ENCODE results near the gene TOM1L2. TPM values are rescaled to one million over a fixed set of nuclear protein-coding genes. Genes with fewer than 3 reads are reported as not detected.
A peak's percentile ranks its signal among the peaks of the same experiment; 100 is the strongest.
"Not testable (repeated sequence)": the region's sequence is repeated elsewhere in the genome, so short reads cannot be mapped to it uniquely, and the experiment has no call there.

TOM1L2 gene
- total RNA-seq, 4 donors from 2014 or later = 15.6 to 85.9 (median 34.9) TPM

DNA sequence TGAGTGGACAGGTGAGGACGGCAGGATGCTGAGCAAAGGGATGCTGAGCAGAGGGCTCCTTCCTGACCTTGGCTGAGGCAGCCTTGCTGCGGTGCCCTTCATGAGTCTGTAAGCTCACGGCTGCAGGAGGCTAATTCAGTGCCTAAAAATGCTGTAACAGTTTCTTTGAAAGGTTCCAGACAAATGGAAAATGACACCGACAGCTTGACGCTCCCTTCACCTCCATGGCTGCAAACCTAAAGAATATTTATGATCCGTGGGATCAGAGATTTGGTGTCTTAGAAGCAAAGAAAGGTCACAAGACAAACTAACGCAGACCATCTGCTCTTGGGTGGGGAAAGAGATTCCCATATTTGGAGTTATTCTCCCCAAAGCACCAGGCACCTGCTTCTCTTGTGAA is 28.0 kb downstream of the TOM1L2 start:
- no peak for TF ChIP-seq POLR2A (IDR thresholded peaks at IDR 0.05)
- TF ChIP-seq, protein P1, sequence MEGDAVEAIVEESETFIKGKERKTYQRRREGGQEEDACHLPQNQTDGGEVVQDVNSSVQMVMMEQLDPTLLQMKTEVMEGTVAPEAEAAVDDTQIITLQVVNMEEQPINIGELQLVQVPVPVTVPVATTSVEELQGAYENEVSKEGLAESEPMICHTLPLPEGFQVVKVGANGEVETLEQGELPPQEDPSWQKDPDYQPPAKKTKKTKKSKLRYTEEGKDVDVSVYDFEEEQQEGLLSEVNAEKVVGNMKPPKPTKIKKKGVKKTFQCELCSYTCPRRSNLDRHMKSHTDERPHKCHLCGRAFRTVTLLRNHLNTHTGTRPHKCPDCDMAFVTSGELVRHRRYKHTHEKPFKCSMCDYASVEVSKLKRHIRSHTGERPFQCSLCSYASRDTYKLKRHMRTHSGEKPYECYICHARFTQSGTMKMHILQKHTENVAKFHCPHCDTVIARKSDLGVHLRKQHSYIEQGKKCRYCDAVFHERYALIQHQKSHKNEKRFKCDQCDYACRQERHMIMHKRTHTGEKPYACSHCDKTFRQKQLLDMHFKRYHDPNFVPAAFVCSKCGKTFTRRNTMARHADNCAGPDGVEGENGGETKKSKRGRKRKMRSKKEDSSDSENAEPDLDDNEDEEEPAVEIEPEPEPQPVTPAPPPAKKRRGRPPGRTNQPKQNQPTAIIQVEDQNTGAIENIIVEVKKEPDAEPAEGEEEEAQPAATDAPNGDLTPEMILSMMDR (IDR thresholded peaks at IDR 0.05) = no peak
- Histone ChIP-seq H3K4me1 (peaks cover 6 to 9% of the 10 kb centered on the region in 2 donors), H3K27me3 (no peaks in the 10 kb centered on the region), H3K27ac (peak overlapping the region; percentile 51), H3K36me3 (no peaks in the 10 kb centered on the region), H3K9me3 (no peaks in the 10 kb centered on the region), H3K4me3 (no peak overlapping the region)
- no peak for DNase-seq
- intact Hi-C loops (cut with DNase I; ENCODE audit: low total_unique reads) = no loop called here

DNA sequence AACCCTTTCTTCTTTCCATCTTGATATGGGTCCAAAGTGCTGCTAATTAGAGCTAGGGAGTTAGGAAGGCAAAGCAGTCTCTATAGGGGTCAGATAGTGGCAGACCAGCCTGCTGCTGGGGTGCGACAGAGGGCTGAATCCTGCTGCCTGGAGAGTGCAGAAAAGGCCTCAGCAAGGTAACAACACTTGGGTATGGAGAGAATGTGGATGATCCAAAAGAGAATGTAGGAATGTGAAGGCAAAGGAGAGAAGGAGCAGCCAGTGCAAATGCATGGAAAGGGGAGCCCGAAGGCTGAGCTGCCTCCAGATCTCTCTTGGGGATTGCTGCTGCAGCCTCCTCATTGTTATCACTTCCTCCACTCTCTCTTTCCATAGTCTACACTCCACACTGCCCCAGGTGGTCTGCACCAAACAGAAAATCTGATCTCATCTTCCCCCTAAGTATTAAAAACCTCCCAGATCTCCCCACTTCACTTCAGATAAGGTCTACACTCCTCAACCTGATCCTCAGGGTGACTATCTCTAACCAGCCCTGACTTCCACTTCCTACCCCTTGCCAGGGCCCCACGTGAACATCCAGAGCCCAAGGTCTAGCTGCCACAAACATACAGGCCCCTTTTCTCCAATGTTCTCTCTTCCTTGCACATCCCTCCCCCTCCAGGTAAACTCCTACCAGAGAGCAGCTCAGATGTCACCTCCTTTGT is 28.8 kb downstream of the TOM1L2 start:
- Histone ChIP-seq H3K4me1 (peaks cover 6 to 9% of the 10 kb centered on the region in 2 donors), H3K27me3 (no peaks in the 10 kb centered on the region), H3K27ac (peak overlapping the region; percentile 51), H3K4me3 (no peak overlapping the region), H3K36me3 (no peaks in the 10 kb centered on the region), H3K9me3 (no peaks in the 10 kb centered on the region)
- TF ChIP-seq, protein P1 (IDR thresholded peaks at IDR 0.05) = no peak
- TF ChIP-seq POLR2A (IDR thresholded peaks at IDR 0.05) = no peak
- no peak for DNase-seq
- intact Hi-C loops (cut with DNase I; ENCODE audit: low total_unique reads) = no loop called here

DNA sequence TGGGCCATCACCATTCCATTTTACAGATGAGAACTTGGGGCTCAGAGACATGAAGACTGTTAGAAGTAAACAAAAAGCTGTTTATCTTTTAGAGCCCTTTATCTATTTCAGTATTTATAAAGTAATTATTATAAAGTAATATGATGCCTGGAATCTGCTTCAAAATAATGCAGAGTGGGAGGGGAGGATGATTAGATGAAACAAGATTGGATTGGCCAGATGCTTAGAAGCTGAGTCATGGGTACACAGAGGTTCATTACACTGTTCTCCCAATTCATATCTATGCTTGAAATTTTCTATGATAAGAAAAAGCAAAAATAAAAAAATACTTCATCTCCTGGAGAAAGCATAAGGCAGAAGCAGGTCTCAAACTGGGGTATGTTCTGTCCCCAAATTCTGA is 29.4 kb downstream of the TOM1L2 start:
- TF ChIP-seq POLR2A (IDR thresholded peaks at IDR 0.05) = no peak
- TF ChIP-seq, protein P1 (IDR thresholded peaks at IDR 0.05) = no peak
- H3K27ac ChIP-seq = peak overlapping the region; percentile 45 to 51
- DNase-seq = no peak
- no peaks in the 10 kb centered on the region for H3K9me3 ChIP-seq
- H3K4me3 ChIP-seq = no peak overlapping the region
- peaks cover 6 to 9% of the 10 kb centered on the region in 2 donors for H3K4me1 ChIP-seq
- no peaks in the 10 kb centered on the region for H3K27me3 ChIP-seq
- intact Hi-C loops (cut with DNase I; ENCODE audit: low total_unique reads) = no loop called here
- H3K36me3 ChIP-seq = no peaks in the 10 kb centered on the region

DNA sequence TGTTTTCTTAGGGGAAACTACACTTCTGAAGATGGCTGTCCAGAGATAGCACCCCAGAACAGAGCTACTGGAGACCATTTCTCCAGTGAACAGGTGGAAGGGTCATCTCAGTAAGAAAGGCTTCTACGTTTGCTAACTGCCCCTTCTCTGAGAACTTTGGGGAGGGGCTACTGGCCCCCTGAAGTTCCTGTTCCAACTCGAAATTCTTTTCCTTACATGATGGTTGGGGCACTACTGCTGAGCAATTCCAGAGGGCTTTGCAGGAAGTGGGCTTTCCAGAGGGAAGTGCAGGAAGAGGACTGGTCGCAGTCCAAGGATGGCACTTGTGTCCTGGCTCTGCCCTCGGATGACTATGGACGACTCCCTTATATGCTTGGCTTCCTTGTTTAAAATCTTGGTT is 31.2 kb downstream of the TOM1L2 start:
- H3K27me3 ChIP-seq = no peaks in the 10 kb centered on the region
- no peak overlapping the region for H3K4me3 ChIP-seq
- TF ChIP-seq, protein P1 (IDR thresholded peaks at IDR 0.05) = no peak
- TF ChIP-seq POLR2A (IDR thresholded peaks at IDR 0.05) = no peak
- H3K27ac ChIP-seq = peak overlapping the region; percentile 49 to 50
- H3K4me1 ChIP-seq = peaks cover 6 to 9% of the 10 kb centered on the region in 2 donors
- no peaks in the 10 kb centered on the region for H3K9me3 ChIP-seq
- no peak for DNase-seq
- intact Hi-C loops (cut with DNase I; ENCODE audit: low total_unique reads) = no loop called here
- no peaks in the 10 kb centered on the region for H3K36me3 ChIP-seq

DNA sequence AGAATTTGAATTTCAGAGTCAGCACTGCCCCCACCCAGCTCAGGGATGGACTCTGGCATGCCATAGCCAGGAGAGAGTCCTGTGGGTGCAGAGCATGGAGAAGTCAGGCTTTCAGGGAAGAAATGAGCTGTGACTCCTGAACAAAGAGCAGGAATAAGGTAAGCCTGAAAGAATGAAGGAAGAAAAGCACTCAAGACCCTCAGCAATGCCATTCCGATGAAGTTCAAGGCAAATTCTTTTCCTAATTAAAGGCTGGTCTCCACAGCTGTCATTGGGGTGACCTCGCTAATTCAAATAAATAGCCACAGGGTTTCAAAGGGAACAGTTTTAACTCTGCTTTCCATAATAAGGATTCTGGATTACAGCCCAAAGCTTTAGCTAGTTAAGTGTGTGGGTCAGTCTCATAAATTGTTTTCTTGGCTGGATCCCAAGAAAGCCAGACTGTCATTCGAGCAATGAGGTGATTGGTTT is 31.7 kb downstream of the TOM1L2 start:
- no peaks in the 10 kb centered on the region for H3K9me3 ChIP-seq
- H3K36me3 ChIP-seq = no peaks in the 10 kb centered on the region
- H3K4me3 ChIP-seq = no peak overlapping the region
- TF ChIP-seq, protein P1 (IDR thresholded peaks at IDR 0.05) = no peak
- no peak for TF ChIP-seq POLR2A (IDR thresholded peaks at IDR 0.05)
- H3K4me1 ChIP-seq = peaks cover 6 to 9% of the 10 kb centered on the region in 2 donors
- DNase-seq = no peak
- intact Hi-C loops (cut with DNase I; ENCODE audit: low total_unique reads) = no loop called here
- H3K27ac ChIP-seq = peak overlapping the region; percentile 49 to 50
- no peaks in the 10 kb centered on the region for H3K27me3 ChIP-seq

GRCh38 chr17:17939941-17940340 is 32.3 kb downstream of the TOM1L2 start:
- intact Hi-C loops (cut with DNase I; ENCODE audit: low total_unique reads); DNase-seq: not testable (repeated sequence)

More at GRCh38 chr17:17939941-17940340, 32.3 kb downstream of the TOM1L2 start:
- not testable (repeated sequence) for H3K27me3 ChIP-seq, H3K4me3 ChIP-seq, H3K4me1 ChIP-seq, H3K27ac ChIP-seq, H3K36me3 ChIP-seq, H3K9me3 ChIP-seq

All from uterus (tissue), 4 donors.